K562 (cell line): ENCODE data around the gene NCOA3. TPM values are rescaled to one million over a fixed set of nuclear protein-coding genes. Genes with fewer than 3 reads are reported as not detected.

ENCODE experiments used
- AFF1 ChIP-seq, 2 experiments: fragments of 450-650 bp; IDR thresholded peaks; 2 replicates each; pipeline ENCODE4 v1.6.1; 2018; ENCODE audit warnings: mild to moderate bottlenecking in 2 of 2, low read depth in 1 of 2; ENCODE audit not compliant: partially characterized antibody in 2 of 2
- ARID1B ChIP-seq: fragments of 450-650 bp; IDR thresholded peaks from 2 replicates; pipeline ENCODE4 v1.6.1; 2016; ENCODE audit warnings: antibody characterized with exemption, mild to moderate bottlenecking, inconsistent platforms
- BRCA1 ChIP-seq, 2 experiments: fragments of 450-650 bp in 1 of 2; sonication (generic) in 1 of 2; formaldehyde crosslinking in 1 of 2; IDR thresholded peaks; 2 replicates each; pipeline versions ENCODE4 v1.5.0 to v1.6.1; 2017 to 2020; ENCODE audit warnings: mild to moderate bottlenecking in 1 of 2, missing genetic modification reagents in 1 of 2
- FUS ChIP-seq: fragments of 200-400 bp; formaldehyde crosslinking; optimal IDR thresholded peaks from 2 replicates; pipeline ENCODE3; 2017; ENCODE audit warnings: low read depth, low read length
- KDM5B ChIP-seq: fragments of 200-600 bp; sonication (generic); IDR thresholded peaks from 2 replicates; pipeline ENCODE4 v1.6.1; 2012; ENCODE audit warnings: low read depth, mild to moderate bottlenecking, moderate library complexity, low read length, control low read depth, inconsistent platforms; ENCODE audit not compliant: insufficient replicate concordance
- NCOR1 ChIP-seq: fragments of 450-650 bp; IDR thresholded peaks from 2 replicates; pipeline ENCODE4 v1.6.1; 2016; ENCODE audit warnings: mild to moderate bottlenecking, moderate library complexity
- NFE2 ChIP-seq: IDR thresholded peaks from 2 replicates; pipeline ENCODE4 v1.6.1; 2014; ENCODE audit warnings: antibody characterized with exemption, low read depth
- NR4A1 ChIP-seq, 2 experiments: fragments of 250-450 bp in 1 of 2; fragments of 450-650 bp in 1 of 2; sonication (Bioruptor Pico) in 1 of 2; IDR thresholded peaks; 2 replicates each; pipeline versions ENCODE4 v1.4.0 to v1.6.1; 2016 to 2020; ENCODE audit warnings: mild to moderate bottlenecking in 2 of 2, missing compliant biosample characterization in 1 of 2, missing genetic modification characterization in 1 of 2, moderate library complexity in 1 of 2
- POLR2H ChIP-seq: IDR thresholded peaks from 2 replicates; pipeline ENCODE4 v1.6.1; 2016; ENCODE audit warnings: missing genetic modification characterization, low read depth, mild to moderate bottlenecking, control low read depth, missing compliant biosample characterization, moderate library complexity
- PPARD ChIP-seq: fragments of 250-450 bp; sonication (Bioruptor Pico); IDR thresholded peaks from 2 replicates; pipeline ENCODE4 v1.8.0; 2022; ENCODE audit warnings: inconsistent platforms, mild to moderate bottlenecking, moderate library complexity
- PRPF4 ChIP-seq: fragments of 200-400 bp; formaldehyde crosslinking; IDR thresholded peaks from one replicate; pipeline ENCODE4 v1.6.1; 2017; ENCODE audit warnings: low read length, low read depth, mild to moderate bottlenecking; ENCODE audit not compliant: insufficient read depth, poor library complexity, severe bottlenecking
- RBM25 ChIP-seq: fragments of 200-400 bp; formaldehyde crosslinking; IDR thresholded peaks from 2 replicates; pipeline ENCODE4 v1.6.1; 2018; ENCODE audit warnings: low read length, low read depth, moderate library complexity; ENCODE audit not compliant: severe bottlenecking
- RERE ChIP-seq: sonication (generic); formaldehyde crosslinking; IDR thresholded peaks from 2 replicates; pipeline ENCODE4 v1.8.0; 2023; ENCODE audit warnings: missing genetic modification reagents, mild to moderate bottlenecking, borderline replicate concordance
- VEZF1 ChIP-seq: fragments of 200-800 bp; sonication (Bioruptor generic); IDR thresholded peaks from 2 replicates; pipeline ENCODE4 v1.6.1; 2017; ENCODE audit warnings: missing genetic modification characterization, missing compliant biosample characterization
- ZNF217 ChIP-seq: sonication (generic); formaldehyde crosslinking; IDR thresholded peaks from 2 replicates; pipeline ENCODE4 v1.8.0; 2022; ENCODE audit warnings: mild to moderate bottlenecking, missing genetic modification reagents
- ZNF717 ChIP-seq: fragments of 250-450 bp; sonication (Bioruptor Pico); IDR thresholded peaks from 2 replicates; pipeline ENCODE4 v1.5.0; 2021
- polyA plus RNA-seq, 8 experiments: library from polyadenylated mRNA; depleted of rRNA in 4 of 8; stranded (reverse) in 5 of 8; unstranded in 3 of 8; fragments of >200 nt; fragmentation: Nextera tagmentation in 2 of 8; fragmentation: Illumina TruSeq in 1 of 8; extraction: Ambion mirVana in 2 of 8; extraction: Trizol in 1 of 8; gene quantifications; 2 replicates each; pipeline versions ENCODE4 v1.2.1 to v1.2.3, GENCODE V29; 2011 to 2014; ENCODE audit warnings: inconsistent platforms in 1 of 8, missing spikeins in 1 of 8
- total RNA-seq, 7 experiments: library from RNA; depleted of rRNA in 6 of 7; stranded (reverse); fragments of >200 nt in 6 of 7; fragmentation: Illumina TruSeq in 2 of 7; extraction: Trizol in 2 of 7; gene quantifications; 2 replicates each; pipeline versions ENCODE4 v1.2.1 to v1.2.3, GENCODE V29; 2011 to 2021; ENCODE audit warnings: low replicate concordance in 1 of 7

NCOA3 gene
- total and polyA plus RNA-seq, 9 of the 15 experiments (the other 6 are each of a cell fraction or from before 2014, with no cell fraction given) = 3.2 to 24.3 (median 14.4) TPM

GRCh38 chr20:47606983-47607613, 105.4 kb downstream of the NCOA3 start (continued):
- TF ChIP-seq ZNF717 (CRISPR knock-in tag) = no peak
- no peak for TF ChIP-seq KDM5B
- peak; percentile 15; the same call in 1 of the 2 replicates for TF ChIP-seq NCOR1
- peak; percentile 90 for TF ChIP-seq POLR2H
- TF ChIP-seq NR4A1 (CRISPR knock-in tag; IDR thresholded peaks at IDR 0.05) = no peak
- peak; percentile 39; the same call in 1 of the 2 replicates for TF ChIP-seq NR4A1 (tag; IDR thresholded peaks at IDR 0.05)
- TF ChIP-seq RERE = no peak
- TF ChIP-seq ARID1B = peak; percentile 87
- TF ChIP-seq AFF1 (IDR thresholded peaks at IDR 0.05; ENCODE audit: low read depth in 1 of 2, partially characterized antibody in 2 of 2) = peak; percentile 72 to 84
- TF ChIP-seq PRPF4 = no peak
- TF ChIP-seq RBM25 = no peak
- no peak for TF ChIP-seq BRCA1 (IDR thresholded peaks at IDR 0.05)
- no peak for TF ChIP-seq BRCA1 (CRISPR knock-in tag; IDR thresholded peaks at IDR 0.05)
- TF ChIP-seq FUS = no peak
- no peak for TF ChIP-seq PPARD (CRISPR knock-in tag)
- TF ChIP-seq ZNF217 (CRISPR knock-in tag) = no peak
- TF ChIP-seq NFE2 = peak; percentile 46; the same call in 1 of the 2 replicates
- peak; percentile 40; the same call in 1 of the 2 replicates for TF ChIP-seq VEZF1 (CRISPR knock-in tag)
